ENCODE measurements around the gene FZR1.

DNA sequence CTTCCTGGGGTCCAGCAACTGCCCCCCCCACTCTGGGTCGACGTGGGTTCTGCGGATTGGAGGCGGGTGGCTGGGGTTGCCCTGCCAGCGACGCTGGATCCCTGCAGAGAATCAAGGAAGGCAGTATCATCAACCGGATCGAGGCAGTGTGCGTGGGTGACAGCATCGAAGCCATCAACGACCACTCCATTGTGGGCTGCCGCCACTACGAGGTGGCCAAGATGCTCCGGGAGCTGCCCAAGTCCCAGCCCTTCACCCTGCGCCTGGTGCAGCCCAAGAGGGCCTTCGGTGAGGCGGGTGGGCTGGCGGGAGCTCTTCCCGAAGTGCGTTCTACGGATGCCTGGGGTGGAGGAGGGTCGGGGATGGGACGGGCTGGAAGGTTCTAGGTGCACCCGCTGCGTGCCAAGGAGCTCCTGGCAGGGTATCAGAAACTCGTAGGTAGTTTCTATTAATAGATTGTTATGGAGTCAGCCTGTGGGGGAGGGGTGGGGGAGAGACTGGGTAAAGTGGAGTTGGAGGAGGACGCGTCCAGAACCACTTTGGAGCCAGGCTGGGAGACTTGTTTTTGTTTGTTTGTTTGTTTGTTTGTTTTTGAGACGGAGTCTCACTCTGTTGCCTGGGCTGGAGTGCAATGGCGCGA lies 80.7 kb downstream of the FZR1 start:
- TF ChIP-seq, protein P1, sequence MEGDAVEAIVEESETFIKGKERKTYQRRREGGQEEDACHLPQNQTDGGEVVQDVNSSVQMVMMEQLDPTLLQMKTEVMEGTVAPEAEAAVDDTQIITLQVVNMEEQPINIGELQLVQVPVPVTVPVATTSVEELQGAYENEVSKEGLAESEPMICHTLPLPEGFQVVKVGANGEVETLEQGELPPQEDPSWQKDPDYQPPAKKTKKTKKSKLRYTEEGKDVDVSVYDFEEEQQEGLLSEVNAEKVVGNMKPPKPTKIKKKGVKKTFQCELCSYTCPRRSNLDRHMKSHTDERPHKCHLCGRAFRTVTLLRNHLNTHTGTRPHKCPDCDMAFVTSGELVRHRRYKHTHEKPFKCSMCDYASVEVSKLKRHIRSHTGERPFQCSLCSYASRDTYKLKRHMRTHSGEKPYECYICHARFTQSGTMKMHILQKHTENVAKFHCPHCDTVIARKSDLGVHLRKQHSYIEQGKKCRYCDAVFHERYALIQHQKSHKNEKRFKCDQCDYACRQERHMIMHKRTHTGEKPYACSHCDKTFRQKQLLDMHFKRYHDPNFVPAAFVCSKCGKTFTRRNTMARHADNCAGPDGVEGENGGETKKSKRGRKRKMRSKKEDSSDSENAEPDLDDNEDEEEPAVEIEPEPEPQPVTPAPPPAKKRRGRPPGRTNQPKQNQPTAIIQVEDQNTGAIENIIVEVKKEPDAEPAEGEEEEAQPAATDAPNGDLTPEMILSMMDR (IDR thresholded peaks at IDR 0.05), result no peak
- TF ChIP-seq POLR2A (IDR thresholded peaks at IDR 0.05), result no peak
